Astrocyte (in vitro differentiated cells and primary cell): Measurements from ENCODE around the gene MAP7D2. TPM values are rescaled to one million over a fixed set of nuclear protein-coding genes. Genes with fewer than 3 reads are reported as not detected.

Experiments
- DNase-seq: peaks from one replicate; pipeline ENCODE4 v3.0.0-alpha.2; 2010; ENCODE audit warnings: low read depth
- FAIRE-seq: peaks from 2 replicates; lab custom pipeline; 2011; peaks lifted over from hg19 to GRCh38; lab: Jason Lieb, UNC
- H2AFZ ChIP-seq: 2 replicates; pipeline ENCODE4 v1.6.0; 2012; ENCODE audit warnings: low read depth, low read length, inconsistent platforms
- H3K27ac ChIP-seq: 2 replicates; pipeline ENCODE4 v1.5.1; 2011; ENCODE audit warnings: low read depth, low read length, inconsistent platforms
- H3K27me3 ChIP-seq: 2 replicates; pipeline ENCODE4 v1.6.0; 2011; ENCODE audit warnings: low read length, inconsistent platforms; ENCODE audit not compliant: insufficient read depth
- H3K36me3 ChIP-seq: 2 replicates; pipeline ENCODE4 v1.5.1; 2011; ENCODE audit warnings: low read length, inconsistent platforms; ENCODE audit not compliant: insufficient read depth
- H3K4me1 ChIP-seq: 2 replicates; pipeline ENCODE4 v1.5.1; 2011; ENCODE audit warnings: low read length, inconsistent platforms; ENCODE audit not compliant: insufficient read depth
- H3K4me2 ChIP-seq: 2 replicates; pipeline ENCODE4 v1.6.0; 2012; ENCODE audit warnings: low read length, inconsistent platforms
- H3K4me3 ChIP-seq: 2 replicates; pipeline ENCODE4 v1.5.1; 2011; ENCODE audit warnings: low read depth, mild to moderate bottlenecking, low read length, inconsistent platforms; ENCODE audit not compliant: insufficient read depth
- H3K79me2 ChIP-seq: 2 replicates; pipeline ENCODE4 v1.6.0; 2012; ENCODE audit warnings: mild to moderate bottlenecking, low read length, inconsistent platforms; ENCODE audit not compliant: insufficient read depth
- H3K9ac ChIP-seq: 2 replicates; pipeline ENCODE4 v1.6.0; 2012; ENCODE audit warnings: mild to moderate bottlenecking, low read length, inconsistent platforms
- H3K9me3 ChIP-seq: 2 replicates; pipeline ENCODE4 v1.5.1; 2012; ENCODE audit warnings: low read depth, mild to moderate bottlenecking, low read length, inconsistent platforms; ENCODE audit not compliant: insufficient read depth
- H4K20me1 ChIP-seq: 2 replicates; pipeline ENCODE4 v1.6.0; 2012; ENCODE audit warnings: low read length, inconsistent platforms; ENCODE audit not compliant: insufficient read depth
- H3K27ac Mint-ChIP-seq: one replicate; pipeline ENCODE4 v1.8.0; 2021; ENCODE audit warnings: mild to moderate bottlenecking, mixed read lengths; ENCODE audit not compliant: unreplicated experiment
- H3K27me3 Mint-ChIP-seq: one replicate; pipeline ENCODE4 v1.8.0; 2021; ENCODE audit warnings: low read depth, mixed read lengths; ENCODE audit not compliant: unreplicated experiment
- H3K36me3 Mint-ChIP-seq: one replicate; pipeline ENCODE4 v1.8.0; 2021; ENCODE audit warnings: low read depth, mixed read lengths; ENCODE audit not compliant: unreplicated experiment
- H3K4me1 Mint-ChIP-seq: one replicate; pipeline ENCODE4 v1.8.0; 2021; ENCODE audit warnings: low read depth, mixed read lengths; ENCODE audit not compliant: unreplicated experiment
- H3K4me3 Mint-ChIP-seq: one replicate; pipeline ENCODE4 v1.8.0; 2021; ENCODE audit warnings: mild to moderate bottlenecking, moderate library complexity, mixed read lengths; ENCODE audit not compliant: unreplicated experiment
- H3K9me3 Mint-ChIP-seq: one replicate; pipeline ENCODE4 v1.8.0; 2021; ENCODE audit warnings: mild to moderate bottlenecking, mixed read lengths; ENCODE audit not compliant: unreplicated experiment
- EZH2 ChIP-seq: IDR thresholded peaks from 2 replicates; pipeline ENCODE4 v1.6.1; 2012; ENCODE audit warnings: mild to moderate bottlenecking, low read length, inconsistent platforms; ENCODE audit not compliant: insufficient read depth
- total RNA-seq: library from RNA; stranded (reverse); gene quantifications from 2 replicates; pipeline ENCODE4 v1.2.1, GENCODE V29; 2021
- TF ChIP-seq, protein P1 (sequence below): IDR thresholded peaks from 2 replicates; pipeline ENCODE4 v1.5.1; 2011; ENCODE audit warnings: low read depth, mild to moderate bottlenecking, inconsistent platforms, low read length, moderate library complexity; ENCODE audit not compliant: insufficient read depth

The MAP7D2 gene
- total RNA-seq, 1 donor from 2014 or later, result 1.3 TPM

DNA sequence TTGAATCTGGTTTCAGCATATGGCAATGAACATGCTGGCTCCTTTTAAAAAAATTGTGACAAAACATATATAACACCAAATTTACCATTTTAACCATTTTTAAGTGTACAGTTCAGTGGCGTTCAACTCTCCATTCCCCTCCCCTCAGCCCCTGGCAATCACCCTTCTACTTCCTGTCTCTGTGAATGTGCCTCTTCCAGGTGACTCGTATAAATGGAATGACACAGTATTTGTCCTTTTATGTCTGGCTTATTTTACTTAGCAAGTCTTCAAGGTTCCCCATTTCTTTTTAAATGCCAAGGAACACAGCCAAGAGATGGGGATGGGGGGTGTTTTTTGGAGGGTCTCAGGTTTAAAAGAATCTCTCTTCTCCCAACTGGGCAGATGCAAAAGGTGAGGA lies 90.4 kb downstream of the MAP7D2 start:
- peaks cover 10% of the 10 kb centered on the region for H3K4me1 Mint-ChIP-seq
- H3K9me3 Mint-ChIP-seq, result peaks cover 4% of the 10 kb centered on the region

DNA sequence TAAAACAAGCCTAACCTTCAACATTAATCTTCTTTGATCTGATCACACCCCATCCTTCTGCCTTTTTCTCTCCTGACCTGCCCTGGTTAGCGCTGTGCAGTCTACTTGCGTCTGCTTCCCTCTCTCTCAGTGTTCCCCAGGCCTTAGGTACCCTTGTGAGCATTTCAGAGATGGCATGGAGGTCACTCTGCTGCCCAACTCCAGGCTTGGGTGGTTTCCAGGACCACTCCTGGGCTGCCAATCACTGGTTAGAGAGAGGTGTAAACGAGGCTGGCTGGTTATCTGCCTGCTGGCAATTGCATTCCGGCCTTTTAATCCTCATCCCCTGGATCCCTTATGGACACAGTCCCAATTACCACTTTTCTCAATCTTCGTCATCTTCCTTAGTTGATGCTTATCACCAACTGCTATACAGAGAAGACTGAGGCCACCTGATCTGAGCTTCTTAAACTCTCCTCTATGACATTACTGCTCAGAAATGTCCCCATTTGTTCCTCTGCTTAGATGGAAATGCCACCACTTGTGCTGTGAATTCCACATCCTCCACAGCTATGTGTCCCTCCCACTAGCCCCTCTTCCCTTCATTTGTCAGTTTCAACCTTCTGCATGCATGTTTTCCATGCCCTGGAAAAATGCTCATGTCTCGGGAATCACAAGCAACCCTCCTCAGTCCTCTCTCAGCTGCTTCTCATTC lies 96.9 kb downstream of the MAP7D2 start:
- no peak overlapping the region for H3K27ac Mint-ChIP-seq
- no peaks in the 10 kb centered on the region for H4K20me1 ChIP-seq
- TF ChIP-seq, protein P1, sequence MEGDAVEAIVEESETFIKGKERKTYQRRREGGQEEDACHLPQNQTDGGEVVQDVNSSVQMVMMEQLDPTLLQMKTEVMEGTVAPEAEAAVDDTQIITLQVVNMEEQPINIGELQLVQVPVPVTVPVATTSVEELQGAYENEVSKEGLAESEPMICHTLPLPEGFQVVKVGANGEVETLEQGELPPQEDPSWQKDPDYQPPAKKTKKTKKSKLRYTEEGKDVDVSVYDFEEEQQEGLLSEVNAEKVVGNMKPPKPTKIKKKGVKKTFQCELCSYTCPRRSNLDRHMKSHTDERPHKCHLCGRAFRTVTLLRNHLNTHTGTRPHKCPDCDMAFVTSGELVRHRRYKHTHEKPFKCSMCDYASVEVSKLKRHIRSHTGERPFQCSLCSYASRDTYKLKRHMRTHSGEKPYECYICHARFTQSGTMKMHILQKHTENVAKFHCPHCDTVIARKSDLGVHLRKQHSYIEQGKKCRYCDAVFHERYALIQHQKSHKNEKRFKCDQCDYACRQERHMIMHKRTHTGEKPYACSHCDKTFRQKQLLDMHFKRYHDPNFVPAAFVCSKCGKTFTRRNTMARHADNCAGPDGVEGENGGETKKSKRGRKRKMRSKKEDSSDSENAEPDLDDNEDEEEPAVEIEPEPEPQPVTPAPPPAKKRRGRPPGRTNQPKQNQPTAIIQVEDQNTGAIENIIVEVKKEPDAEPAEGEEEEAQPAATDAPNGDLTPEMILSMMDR, result no peak
- no peak for TF ChIP-seq EZH2
- H3K9ac ChIP-seq, result no peak overlapping the region
- no peak overlapping the region for H3K4me3 Mint-ChIP-seq
- H3K27me3 ChIP-seq, result no peaks in the 10 kb centered on the region
- no peak for DNase-seq
- peak; percentile 5 for FAIRE-seq
- H3K36me3 Mint-ChIP-seq, result peaks cover 11% of the 10 kb centered on the region
- H3K27ac ChIP-seq, result no peak overlapping the region
- no peaks in the 10 kb centered on the region for H3K27me3 Mint-ChIP-seq
- no peaks in the 10 kb centered on the region for H3K36me3 ChIP-seq
- H3K79me2 ChIP-seq, result no peaks in the 10 kb centered on the region
- H3K9me3 Mint-ChIP-seq, result peaks cover 27% of the 10 kb centered on the region
- no peak overlapping the region for H3K4me3 ChIP-seq
- no peak overlapping the region for H2AFZ ChIP-seq
- no peaks in the 10 kb centered on the region for H3K4me1 ChIP-seq
- H3K9me3 ChIP-seq, result peaks cover 5% of the 10 kb centered on the region
- H3K4me2 ChIP-seq, result no peak overlapping the region
- H3K4me1 Mint-ChIP-seq, result peaks cover 5% of the 10 kb centered on the region

More for the DNA sequence above, 90.4 kb downstream of the MAP7D2 start:
- Histone ChIP-seq H3K36me3 (no peaks in the 10 kb centered on the region), H3K27ac (no peak overlapping the region), H3K4me1 (peaks cover 5% of the 10 kb centered on the region), H2AFZ (no peak overlapping the region), H4K20me1 (no peaks in the 10 kb centered on the region), H3K4me3 (no peak overlapping the region), H3K27me3 (no peaks in the 10 kb centered on the region), H3K79me2 (no peaks in the 10 kb centered on the region), H3K9me3 (no peaks in the 10 kb centered on the region), H3K9ac (no peak overlapping the region), H3K4me2 (peak overlapping the region; percentile 22)
- Mint-ChIP-seq H3K27me3 (no peaks in the 10 kb centered on the region), H3K36me3 (peaks cover 11% of the 10 kb centered on the region), H3K27ac (peak overlapping the region; percentile 66), H3K4me3 (no peak overlapping the region)
- no peak for TF ChIP-seq EZH2
- TF ChIP-seq, protein P1, result no peak
- DNase-seq (peak; percentile 29), FAIRE-seq (peak; percentile 89)

DNA sequence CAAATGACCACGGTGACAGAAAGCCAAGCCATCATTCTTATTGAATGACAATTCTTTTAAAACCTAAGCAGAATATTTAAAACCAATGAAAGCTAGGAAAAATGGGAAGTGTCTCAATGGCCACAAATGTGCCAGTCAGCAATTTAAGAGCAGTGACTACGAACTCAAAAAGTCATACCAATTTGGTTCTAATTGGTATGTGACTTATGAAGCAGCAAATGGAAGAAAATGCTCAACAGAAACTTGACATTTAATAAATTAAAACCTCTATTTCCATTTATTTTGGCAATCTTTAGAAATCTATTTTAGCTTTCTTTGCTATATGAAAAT lies 100.1 kb downstream of the MAP7D2 start:
- no peaks in the 10 kb centered on the region for H3K4me1 ChIP-seq
- DNase-seq (no peak), FAIRE-seq (no peak)
- no peaks in the 10 kb centered on the region for H3K79me2 ChIP-seq
- Mint-ChIP-seq H3K27me3 (no peaks in the 10 kb centered on the region), H3K27ac (no peak overlapping the region), H3K4me1 (peaks cover 5% of the 10 kb centered on the region), H3K9me3 (peaks cover 30% of the 10 kb centered on the region), H3K36me3 (peaks cover under 1% of the 10 kb centered on the region), H3K4me3 (no peak overlapping the region)
- H3K9me3 ChIP-seq, result peaks cover 5% of the 10 kb centered on the region
- H3K4me2 ChIP-seq, result no peak overlapping the region
- no peak overlapping the region for H3K27ac ChIP-seq
- TF ChIP-seq EZH2, result no peak
- TF ChIP-seq, protein P1, result no peak
- H3K27me3 ChIP-seq, result no peaks in the 10 kb centered on the region
- no peaks in the 10 kb centered on the region for H4K20me1 ChIP-seq
- no peak overlapping the region for H3K9ac ChIP-seq
- no peak overlapping the region for H2AFZ ChIP-seq
- no peaks in the 10 kb centered on the region for H3K36me3 ChIP-seq
- no peak overlapping the region for H3K4me3 ChIP-seq
